GM21515 (cell line): ENCODE data around the gene ATP1B2.
"Not testable (repeated sequence)": the region's sequence is repeated elsewhere in the genome, so short reads cannot be mapped to it uniquely, and the experiment has no call there.

ENCODE experiments used
- ATAC-seq: cut with Tn5 transposase; IDR thresholded peaks from one replicate; pipeline ENCODE4 v1.9.1; 2021; ENCODE audit not compliant: unreplicated experiment

The ATP1B2 gene

DNA sequence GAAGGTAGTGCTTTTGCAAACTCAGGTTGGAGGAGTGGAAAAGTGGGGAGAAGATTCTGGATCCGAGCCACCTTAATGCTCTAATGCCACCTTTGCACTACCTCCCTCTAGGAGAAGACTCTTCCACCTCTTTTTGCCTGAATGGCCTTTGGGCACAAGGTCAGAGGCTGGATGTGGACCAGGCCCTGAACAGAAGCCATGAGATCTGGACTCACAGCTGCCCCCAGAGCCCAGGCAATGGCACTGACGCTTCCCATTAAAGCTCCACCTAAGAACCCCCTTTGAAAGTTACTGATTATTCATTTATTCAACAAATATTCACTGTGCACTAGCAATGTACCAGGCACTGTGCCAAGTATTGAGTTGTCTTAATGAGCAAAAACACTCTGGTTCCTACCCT lies 17.6 kb upstream of the ATP1B2 start:
- no peak for ATAC-seq

DNA sequence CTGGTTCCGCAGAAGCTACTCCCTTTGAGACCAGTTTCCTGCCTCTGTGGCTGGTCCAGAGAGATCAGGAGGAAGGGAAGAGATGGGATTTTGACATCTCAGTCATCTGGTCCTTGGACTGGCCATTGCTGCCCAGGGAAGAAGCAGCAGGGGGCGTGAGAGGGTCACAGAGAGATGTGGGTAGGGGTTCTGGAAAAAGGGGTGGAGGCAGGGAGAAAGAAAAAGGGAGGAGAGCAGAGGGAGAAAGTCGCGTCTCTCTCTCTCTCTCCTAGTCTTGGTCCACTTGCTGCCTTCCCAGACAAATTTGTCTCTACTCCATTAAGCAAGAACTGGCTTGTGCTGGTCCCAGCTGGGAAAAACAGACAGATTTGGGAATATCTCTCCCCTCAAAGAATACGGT lies 16.3 kb upstream of the ATP1B2 start:
- no peak for ATAC-seq

DNA sequence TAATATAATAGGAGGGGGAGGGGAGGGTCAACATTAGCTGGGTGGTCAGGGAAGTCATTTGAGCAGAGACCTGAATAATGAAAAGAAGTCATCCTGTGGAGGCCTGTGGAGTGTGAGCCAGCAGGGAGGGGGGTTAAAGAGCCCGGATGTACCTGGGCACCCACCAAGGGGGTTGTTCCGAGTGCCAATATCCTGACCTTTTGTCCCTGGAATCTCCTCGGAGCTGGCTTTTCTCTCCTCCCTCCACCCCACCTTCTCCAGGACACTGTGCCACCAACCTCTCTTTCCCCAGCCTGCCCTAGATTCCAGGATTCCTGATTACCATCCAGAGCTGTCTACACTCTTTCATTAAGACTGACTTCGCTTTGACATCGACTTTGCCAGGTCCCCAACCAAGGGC lies 14.6 kb upstream of the ATP1B2 start:
- ATAC-seq, result no peak

DNA sequence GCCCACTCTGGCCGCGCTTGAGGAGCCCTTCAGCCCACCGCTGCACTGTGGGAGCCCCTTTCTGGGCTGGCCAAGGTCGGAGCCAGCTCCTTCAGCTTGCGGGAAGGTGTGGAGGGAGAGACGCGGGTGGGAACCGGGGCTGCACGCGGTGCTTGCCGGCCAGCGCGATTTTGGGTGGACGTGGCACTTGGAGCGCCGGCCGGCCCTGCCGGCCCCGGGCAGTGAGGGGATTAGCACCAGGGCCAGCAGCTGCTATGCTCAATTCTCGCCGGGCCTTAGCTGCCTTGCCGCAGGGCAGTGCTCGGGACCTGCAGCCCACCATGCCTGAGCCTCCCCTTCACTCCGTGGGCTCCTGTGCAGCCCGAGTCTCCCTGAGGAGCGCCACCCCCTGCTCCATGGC lies 9.9 kb upstream of the ATP1B2 start:
- no peak for ATAC-seq

DNA sequence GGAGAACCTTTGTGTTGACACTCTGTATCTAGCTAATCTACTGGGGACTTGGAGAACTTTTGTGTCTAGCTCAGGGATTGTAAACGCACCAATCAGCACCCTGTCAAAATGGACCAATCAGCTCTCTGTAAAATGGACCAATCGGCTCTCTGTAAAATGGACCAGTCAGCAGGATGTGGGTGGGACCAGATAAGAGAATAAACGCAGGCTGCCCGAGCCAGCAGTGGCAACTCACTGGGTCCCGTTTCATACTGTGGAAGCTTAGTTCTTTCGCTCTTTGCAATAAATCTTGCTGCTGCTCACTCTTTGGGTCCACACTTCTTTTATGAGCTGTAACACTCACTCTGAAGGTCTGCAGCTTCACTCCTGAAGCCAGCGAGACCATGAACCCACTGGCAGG lies 9.1 kb upstream of the ATP1B2 start:
- ATAC-seq, result not testable (repeated sequence)

DNA sequence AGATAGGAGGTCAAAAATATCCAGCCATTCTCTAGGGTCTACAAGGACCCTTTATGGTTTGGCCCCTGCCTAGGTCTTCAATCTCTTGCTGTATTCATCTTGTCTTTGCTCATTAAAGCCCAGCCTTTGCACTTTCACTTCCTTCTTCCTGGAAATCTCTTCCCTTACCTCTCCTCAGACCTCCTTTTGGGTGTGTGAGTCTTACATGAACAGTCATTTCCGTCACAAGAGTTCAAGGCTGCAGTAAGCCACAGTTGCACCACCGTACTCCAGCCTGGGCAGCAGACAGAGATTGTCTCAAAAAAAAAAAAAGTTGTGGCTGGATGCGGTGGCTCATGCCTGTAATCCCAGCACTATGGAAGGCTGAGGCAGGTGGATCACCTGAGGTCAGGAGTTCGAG lies 6.0 kb upstream of the ATP1B2 start:
- no peak for ATAC-seq

DNA sequence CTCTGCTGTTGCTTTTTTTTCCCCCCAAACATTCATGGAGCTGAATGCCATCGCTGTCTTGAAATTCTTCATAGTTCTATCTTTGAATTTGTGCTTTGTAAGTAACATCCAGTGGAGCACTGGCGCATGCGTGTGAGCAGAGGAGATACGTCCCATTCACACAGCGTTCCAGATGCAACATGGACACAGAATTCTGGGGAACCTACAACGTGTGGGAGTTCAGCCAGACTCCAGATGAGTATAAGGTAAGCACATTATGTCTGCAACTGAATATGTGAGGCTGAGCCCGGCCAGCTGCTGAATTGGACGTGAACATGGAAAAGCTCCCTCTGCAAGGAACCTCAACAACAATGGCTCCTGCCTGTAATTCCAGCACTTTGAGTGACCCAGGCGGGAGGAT lies 4.3 kb upstream of the ATP1B2 start:
- no peak for ATAC-seq

DNA sequence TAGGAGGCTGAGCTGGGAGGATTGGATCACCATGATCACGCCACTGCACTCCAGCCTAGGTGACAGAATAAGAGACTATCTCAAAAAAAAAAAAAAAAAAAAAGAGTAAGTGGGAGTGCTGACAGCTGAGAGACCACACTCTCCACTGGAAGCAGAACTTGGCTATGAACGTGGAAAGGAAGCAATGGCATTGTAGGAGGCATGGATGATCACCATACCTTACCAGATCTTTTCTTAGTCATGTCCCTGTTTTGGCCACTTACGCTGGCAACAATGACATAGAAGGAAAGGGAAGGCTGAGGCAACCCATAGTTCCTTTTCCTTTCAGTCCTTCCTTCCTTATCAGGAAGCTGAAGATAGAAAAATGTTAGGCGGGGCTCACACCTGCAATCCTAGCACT lies 3.7 kb upstream of the ATP1B2 start:
- no peak for ATAC-seq

DNA sequence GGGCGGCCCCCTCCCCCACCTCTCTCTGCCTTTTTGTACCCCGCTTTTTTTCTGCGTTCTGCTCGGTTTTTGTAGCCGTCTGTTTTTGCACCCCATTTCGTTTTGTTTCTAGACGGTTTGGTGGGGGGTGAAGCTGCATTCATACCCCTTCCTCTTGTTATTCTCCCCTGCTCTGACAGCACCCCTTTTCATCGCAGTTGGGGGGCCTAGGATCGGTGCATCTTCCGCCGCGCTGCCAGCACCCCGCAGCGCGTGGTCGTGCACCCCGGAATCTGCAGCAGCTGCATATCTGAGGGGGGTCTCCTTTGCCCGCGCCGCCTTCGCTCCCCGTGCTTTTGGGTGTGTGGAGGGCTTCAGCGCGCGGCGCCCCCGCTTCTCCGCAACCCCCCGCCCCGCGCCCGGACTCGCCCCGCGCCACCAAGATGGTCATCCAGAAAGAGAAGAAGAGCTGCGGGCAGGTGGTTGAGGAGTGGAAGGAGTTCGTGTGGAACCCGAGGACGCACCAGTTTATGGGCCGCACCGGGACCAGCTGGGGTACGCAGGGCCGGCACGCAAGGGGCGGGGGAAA lies 455 bp downstream of the ATP1B2 start:
- ATAC-seq, result no peak

DNA sequence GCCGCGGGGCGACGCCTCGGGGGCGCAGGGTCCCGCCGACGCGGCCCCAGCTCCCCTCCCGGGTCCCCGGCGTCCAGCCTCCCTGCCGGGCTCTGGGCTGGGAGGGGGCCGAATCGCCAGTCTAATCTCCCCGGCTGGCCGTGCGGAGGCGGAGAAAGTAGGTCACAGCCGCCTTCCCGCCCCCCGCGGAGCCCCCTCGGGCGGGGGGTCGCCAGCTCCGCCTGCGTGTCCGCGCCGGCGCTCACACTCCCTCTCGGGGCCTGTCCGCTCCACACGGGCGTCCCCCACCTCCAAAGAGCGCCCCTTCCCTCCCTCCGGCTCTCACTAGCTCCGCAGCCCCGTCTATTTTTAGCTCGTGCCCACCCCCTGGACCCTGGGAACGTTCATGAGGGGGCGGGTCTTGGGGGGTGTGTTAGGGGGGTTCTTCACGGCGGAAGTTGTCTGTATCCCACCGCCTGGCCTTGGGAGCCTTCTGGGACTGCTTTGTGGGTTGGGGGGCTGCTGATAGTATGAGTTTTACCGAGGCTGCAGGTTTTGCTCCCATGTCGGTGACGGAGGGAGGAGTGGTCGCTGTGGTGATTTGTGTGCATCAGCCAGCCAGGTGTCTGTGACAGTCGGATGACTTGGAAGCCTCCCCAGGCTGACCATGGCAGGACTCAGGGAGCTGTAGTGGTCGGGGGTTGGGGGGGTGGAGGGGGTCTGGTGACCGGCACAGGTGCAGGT lies 1.1 kb downstream of the ATP1B2 start:
- no peak for ATAC-seq

DNA sequence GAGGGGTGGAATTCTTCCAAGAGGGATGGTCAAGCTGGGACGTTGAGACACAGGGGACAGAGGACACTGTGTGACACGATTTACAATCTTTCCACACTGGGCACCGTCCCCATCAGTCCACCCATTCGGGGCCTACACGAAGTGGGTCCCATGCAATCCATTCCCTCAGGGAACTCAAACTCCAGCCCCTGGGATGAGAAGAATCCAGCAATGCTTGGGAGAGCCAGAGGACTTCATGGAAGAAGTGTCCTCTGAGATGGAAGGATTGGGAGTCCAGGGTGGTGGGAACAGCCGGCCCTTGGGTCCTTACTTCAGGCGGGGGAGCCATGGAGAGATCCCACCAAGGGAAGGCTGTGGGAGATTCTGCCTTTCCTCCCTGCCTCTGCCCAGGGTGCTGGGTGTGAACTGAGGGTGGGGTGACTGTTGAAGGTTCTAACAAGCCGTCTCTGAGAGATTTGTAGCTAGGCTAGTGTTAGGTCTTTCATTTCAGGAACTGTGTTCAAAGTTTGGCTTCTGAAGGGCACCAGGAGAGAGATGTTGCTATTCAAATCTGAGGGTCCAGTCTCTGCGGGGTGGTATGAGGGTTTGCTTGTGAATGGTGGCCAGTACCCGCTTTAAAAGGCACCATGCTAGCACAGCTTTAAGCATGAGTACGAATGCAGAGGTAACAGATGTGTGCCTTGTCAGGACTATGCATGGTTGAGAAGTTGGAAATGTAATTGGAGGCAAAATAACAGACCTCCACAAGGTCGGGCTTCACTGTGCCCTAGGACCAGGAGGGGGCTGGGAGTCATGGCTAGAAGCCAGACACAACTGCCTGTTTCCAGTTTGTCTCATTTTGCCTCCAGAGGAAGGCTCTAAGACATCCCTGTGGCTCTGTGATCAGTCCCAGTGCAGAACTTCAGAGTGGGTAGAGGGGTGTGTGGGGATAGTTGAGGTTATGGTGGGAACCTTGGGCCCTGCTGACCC lies 1.9 kb downstream of the ATP1B2 start:
- no peak for ATAC-seq

DNA sequence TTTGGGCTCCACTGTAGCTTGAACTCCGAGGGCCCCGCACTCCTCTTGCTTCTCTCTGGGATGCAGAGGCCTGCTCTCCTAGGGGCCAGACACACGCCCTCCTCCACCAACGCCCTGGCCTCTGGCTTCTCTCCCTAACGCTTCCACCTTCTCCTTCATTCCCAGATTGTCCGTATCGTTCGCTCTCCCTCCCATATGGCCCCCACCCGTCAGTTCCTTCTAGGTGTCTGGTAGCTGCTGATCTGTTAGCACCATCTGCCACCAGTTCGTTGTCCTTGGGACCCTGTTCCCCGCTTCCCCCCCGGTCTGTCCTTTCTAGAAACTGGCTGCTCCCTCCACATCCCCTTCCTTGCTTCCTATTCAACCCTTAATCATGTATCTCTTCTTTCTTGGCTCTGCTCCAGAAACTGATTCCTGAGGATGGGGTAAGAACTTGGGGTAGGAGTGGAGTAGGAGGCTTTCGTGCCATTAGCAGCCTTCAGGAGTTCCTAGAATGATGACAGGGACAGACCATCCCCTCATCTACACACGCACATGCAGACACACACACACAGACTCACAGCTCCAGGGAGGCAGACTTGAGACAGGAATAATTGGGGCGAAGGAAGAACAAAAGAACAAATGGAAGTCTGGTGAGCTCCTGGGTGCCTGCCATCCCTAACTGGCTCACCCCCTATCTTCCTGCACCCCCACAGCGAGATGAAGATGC lies 4.3 kb downstream of the ATP1B2 start:
- no peak for ATAC-seq

DNA sequence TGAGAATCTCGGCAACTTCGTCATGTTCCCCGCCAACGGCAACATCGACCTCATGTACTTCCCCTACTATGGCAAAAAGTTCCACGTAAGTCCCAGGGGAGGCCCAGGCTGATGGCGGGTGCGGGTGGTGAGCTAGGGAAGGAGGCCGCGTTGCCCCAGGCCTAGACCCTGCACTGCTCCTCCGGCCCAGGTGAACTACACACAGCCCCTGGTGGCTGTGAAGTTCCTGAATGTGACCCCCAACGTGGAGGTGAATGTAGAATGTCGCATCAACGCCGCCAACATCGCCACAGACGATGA lies 4.8 kb downstream of the ATP1B2 start:
- ATAC-seq, result no peak

DNA sequence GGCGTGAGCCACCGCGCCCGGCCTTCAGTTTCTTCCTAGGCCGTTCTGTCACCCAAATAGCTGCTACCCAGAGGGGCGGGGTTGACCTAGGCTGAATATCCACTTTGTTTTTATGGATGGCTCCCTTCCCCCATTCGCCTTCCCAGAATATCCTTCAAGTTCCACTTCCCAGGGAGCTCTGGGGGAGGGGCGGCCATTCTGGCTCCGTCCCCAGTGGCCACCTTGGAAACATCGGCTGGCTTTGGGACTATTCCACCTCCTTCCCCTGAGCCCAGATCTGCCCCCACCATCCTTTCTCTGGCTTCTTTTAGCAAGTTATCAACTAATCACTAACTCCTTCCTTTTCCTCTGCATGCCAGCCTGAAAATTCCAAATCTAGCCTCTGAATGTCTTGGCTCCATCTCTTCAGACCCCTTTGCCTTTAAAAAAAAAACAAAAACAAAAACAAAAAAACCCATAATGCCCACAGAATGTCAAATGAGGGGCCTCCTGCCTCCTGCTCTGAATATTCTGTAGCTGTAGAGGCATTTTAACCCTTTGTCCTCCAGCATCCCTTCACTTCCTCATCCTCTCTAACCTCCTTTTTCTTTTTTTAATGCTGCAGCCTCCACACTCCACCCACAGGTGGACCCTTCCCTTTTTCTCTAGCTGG lies 6.4 kb downstream of the ATP1B2 start:
- ATAC-seq, result no peak

DNA sequence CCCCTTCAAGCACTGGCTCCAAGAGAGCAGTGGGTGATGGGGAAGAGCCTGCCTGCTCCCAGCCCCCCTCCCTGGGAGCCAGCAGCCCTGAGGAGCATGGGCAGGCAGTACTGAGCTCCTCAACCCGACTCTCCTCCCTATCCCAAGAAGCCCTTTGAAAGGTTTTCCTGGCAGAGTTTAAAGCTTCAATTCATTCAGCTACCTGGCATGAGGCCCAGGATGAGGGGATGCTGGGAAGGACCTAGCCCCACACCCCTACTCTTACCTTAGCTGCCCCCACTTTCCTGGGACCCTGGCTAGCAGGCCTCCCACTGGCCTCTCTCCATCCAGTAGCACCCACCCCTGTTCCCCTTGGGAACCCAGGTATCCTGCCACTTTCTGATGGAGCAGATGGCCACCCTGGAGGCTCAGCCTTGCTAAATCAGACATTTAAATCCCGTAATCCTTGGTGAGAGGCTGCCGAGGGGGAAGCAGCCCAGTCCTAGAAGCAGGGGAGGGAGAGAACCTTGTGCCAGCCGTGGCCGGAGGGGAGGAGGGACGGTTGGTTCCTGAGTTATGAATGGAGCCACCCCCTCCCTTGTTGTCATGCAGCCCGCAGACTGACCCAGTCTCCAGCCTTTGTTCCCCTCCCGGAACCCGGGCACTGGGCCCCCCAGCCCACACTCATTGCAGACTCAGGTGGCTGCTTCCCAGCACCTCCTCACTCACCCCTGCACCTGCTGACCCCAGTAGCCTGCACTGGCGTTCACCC lies 17.1 kb downstream of the ATP1B2 start:
- ATAC-seq, result no peak

DNA sequence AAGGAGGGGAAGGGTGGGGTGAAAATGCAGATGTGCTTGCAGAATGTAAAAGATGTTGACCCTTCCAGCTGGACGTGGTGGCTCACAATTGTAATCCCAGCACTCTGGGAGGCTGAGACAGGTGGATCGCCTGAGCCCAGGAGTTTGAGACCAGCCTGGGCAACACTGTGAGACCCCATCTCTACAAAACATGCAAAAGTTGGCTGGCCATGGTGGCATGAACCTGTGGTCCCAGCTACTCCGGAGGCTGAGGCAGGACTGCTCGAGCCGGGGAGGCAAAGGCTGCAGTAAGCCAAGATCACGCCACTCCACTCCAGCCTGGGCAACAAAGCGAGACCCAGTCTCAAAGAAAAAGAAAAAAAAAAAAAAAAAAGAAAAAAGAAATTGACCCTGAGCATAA lies 17.8 kb downstream of the ATP1B2 start:
- no peak for ATAC-seq

DNA sequence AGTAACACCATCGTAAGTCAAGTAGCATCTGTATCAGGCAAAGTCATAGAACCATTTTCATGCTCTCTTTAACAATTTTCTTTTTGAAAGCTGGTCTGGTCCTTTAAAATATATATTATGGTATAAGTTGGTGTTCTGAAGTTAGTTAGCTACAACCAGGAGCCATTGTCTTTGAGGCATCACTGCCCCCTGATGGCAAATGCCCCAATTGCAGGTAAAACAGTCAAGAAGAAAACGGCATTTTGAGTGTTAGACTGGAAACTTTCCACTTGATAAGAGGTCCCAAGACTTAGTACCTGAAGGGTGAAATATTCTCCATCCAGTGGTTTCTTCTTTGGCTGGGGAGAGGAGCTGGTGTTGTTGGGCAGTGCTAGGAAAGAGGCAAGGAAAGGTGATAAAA lies 22.5 kb downstream of the ATP1B2 start:
- ATAC-seq, result no peak

DNA sequence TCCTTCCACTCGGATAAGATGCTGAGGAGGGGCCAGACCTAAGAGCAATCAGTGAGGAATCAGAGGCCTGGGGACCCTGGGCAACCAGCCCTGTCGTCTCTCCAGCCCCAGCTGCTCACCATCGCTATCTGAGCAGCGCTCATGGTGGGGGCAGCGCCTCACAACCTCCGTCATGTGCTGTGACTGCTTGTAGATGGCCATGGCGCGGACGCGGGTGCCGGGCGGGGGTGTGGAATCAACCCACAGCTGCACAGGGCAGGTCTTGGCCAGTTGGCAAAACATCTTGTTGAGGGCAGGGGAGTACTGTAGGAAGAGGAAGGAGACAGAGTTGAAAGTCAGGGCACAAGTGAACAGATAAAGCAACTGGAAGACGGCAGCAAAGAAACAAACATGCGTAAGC lies 24.2 kb downstream of the ATP1B2 start:
- no peak for ATAC-seq

DNA sequence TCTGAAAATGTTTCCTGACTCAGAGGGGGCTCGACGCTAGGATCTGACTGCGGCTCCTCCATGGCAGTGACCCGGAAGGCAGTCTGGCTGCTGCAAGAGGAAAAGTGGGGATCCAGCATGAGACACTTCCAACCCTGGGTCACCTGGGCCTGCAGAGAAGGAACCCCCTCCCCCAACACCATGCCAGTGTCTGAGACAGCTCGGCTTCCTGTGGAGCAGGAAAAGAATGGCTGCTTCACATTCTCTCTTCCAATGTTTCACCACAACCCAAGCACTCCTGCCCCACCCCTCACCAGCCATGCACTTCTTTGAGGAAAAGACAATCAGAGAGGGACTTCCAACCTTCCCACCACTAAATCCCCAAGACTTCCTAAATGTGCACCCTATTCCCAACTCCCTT lies 25.8 kb downstream of the ATP1B2 start:
- no peak for ATAC-seq

DNA sequence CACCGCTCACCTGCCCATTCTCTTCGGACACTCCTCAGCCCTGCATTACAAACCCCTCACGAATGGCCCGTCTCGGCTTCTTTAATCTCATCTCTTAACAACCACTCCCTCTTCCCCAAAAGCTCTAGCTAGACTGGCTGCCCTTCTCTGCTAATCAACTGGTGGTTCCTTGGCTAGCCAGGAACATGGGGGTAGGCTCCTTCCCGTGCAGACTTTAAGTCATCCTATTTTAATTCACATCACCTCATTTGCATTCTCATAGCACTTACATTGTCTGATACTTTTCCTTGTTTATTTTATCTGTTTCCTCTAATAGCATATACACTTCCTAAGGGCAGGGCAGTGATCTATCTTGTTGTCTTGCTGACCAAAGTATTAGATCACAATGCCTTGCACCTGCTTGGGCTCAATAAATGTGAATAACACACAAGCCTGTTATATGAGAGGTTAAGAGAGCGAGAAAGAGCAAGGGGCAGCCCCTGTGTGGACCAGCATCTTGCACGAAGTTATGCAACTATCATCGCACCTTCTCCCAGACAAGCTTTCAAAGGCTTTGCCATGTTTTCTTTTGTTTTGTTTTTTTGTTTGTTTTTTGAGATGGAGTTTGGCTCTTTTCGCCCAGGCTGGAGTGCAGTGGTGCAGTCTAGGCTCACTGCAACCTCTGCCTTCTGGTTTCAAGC lies 26.8 kb downstream of the ATP1B2 start:
- ATAC-seq, result no peak
